ENCODE measurements around the gene PSMC2. TPM values are rescaled to one million over a fixed set of nuclear protein-coding genes. Genes with fewer than 3 reads are reported as not detected.

PSMC2 gene
- total RNA-seq, 1 donor from 2014 or later = 111 TPM

DNA sequence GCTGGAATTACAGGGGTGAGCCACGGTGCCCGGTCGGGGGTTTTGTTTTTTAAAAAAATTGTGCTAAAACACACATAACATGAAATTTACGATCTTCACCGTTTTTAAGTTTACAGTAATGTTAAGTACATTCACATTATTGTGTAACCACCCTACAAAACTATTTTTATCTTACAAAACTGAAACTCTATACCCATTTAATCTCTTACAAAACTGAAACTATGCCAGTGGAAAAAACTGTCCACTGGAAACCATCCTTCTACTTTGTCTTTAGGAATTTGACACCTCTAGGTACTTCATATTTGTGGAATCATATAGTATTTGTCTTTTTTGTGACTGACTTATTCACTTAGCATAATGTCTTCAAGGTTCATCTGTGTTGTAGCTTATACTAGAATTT lies 1.0 kb upstream of the PSMC2 start:
- H3K9me3 ChIP-seq (replicated peaks) = no peaks in the 10 kb centered on the region
- no peak for TF ChIP-seq CTCF (IDR thresholded peaks at IDR 0.05; ENCODE audit: borderline replicate concordance)
- H3K36me3 ChIP-seq = peaks cover 10% of the 10 kb centered on the region
- peaks cover 87% of the 10 kb centered on the region for H3K4me1 ChIP-seq
- no peak for DNase-seq
- intact Hi-C loops (cut with micrococcal nuclease) = no loop called here
- H3K27me3 ChIP-seq (ENCODE audit: low read depth) = no peaks in the 10 kb centered on the region
- no peak overlapping the region for H3K27ac ChIP-seq (replicated peaks)
- no peak overlapping the region for H3K4me3 ChIP-seq

- H3K9me3 ChIP-seq (replicated peaks) = no peaks in the 10 kb centered on the region
- TF ChIP-seq CTCF (IDR thresholded peaks at IDR 0.05; ENCODE audit: borderline replicate concordance) = no peak
- H3K36me3 ChIP-seq = peaks cover 19% of the 10 kb centered on the region
- peak overlapping the region; percentile 87 for H3K4me3 ChIP-seq
- H3K27ac ChIP-seq (replicated peaks) = peak overlapping the region; percentile 92
- H3K4me1 ChIP-seq = peaks cover 81% of the 10 kb centered on the region
- DNase-seq = no peak
- H3K27me3 ChIP-seq (ENCODE audit: low read depth) = no peaks in the 10 kb centered on the region
- intact Hi-C loops (cut with micrococcal nuclease) = no loop called here
These were observed 1.0 kb downstream of the PSMC2 start for GRCh38 chr7:103348452-103348851.

DNA sequence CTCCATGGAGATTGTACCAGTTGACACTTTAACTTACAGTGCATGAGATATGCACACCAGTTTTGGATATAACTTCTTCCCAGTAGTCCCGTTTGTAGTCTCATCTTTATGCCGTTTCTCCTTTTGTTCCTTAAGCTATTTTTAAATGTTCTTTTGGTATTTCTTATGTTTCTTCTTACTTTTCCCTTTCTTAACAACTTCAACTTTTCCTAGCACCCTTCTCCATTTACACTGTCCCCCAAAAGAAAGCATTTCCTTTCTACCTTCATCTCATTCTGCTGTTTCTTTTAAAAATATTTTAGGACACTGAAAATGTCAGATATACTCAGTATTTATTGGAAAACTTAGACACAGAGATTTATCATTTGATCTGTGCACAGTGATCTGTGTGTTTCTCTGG lies 1.5 kb downstream of the PSMC2 start:
- Histone ChIP-seq H3K4me1 (peaks cover 76% of the 10 kb centered on the region), H3K36me3 (peaks cover 23% of the 10 kb centered on the region), H3K4me3 (peak overlapping the region; percentile 87), H3K9me3 (replicated peaks) (no peaks in the 10 kb centered on the region), H3K27me3 (ENCODE audit: low read depth) (no peaks in the 10 kb centered on the region), H3K27ac (replicated peaks) (no peak overlapping the region)
- intact Hi-C loops (cut with micrococcal nuclease) = no loop called here
- no peak for TF ChIP-seq CTCF (IDR thresholded peaks at IDR 0.05; ENCODE audit: borderline replicate concordance)
- no peak for DNase-seq

- DNase-seq = no peak
- Histone ChIP-seq H3K4me3 (peak overlapping the region; percentile 87), H3K4me1 (peaks cover 69% of the 10 kb centered on the region), H3K36me3 (peaks cover 32% of the 10 kb centered on the region), H3K27me3 (ENCODE audit: low read depth) (no peaks in the 10 kb centered on the region), H3K9me3 (replicated peaks) (no peaks in the 10 kb centered on the region), H3K27ac (replicated peaks) (no peak overlapping the region)
- TF ChIP-seq CTCF (IDR thresholded peaks at IDR 0.05; ENCODE audit: borderline replicate concordance) = no peak
- intact Hi-C loops (cut with micrococcal nuclease) = no loop called here
These were observed 2.4 kb downstream of the PSMC2 start for GRCh38 chr7:103349805-103350204.

GRCh38 chr7:103369432-103369831 lies 22.0 kb downstream of the PSMC2 start:
- no peak for DNase-seq
- Histone ChIP-seq H3K27ac (replicated peaks) (no peak overlapping the region), H3K36me3 (peaks cover 51% of the 10 kb centered on the region), H3K9me3 (replicated peaks) (no peaks in the 10 kb centered on the region), H3K4me1 (no peaks in the 10 kb centered on the region), H3K4me3 (no peak overlapping the region), H3K27me3 (ENCODE audit: low read depth) (no peaks in the 10 kb centered on the region)
- TF ChIP-seq CTCF (IDR thresholded peaks at IDR 0.05; ENCODE audit: borderline replicate concordance) = no peak
- intact Hi-C loops (cut with micrococcal nuclease) = no loop called here
